Bronchial epithelial cell (primary cell): ENCODE results near the gene SUPT3H. TPM values are rescaled to one million over a fixed set of nuclear protein-coding genes. Genes with fewer than 3 reads are reported as not detected.

Experiments
- DNase-seq: peaks from one replicate; pipeline ENCODE4 v3.0.0-alpha.2; 2010; ENCODE audit warnings: low read depth
- FAIRE-seq: peaks from 2 replicates; lab custom pipeline; 2011; peaks lifted over from hg19 to GRCh38; lab: Jason Lieb, UNC
- H3K27me3 ChIP-seq: 2 replicates; pipeline ENCODE4 v1.5.1; 2011; ENCODE audit warnings: low read length; ENCODE audit not compliant: control insufficient read depth, insufficient read depth
- H3K36me3 ChIP-seq: 2 replicates; pipeline ENCODE4 v1.5.1; 2011; ENCODE audit warnings: low read length; ENCODE audit not compliant: control insufficient read depth, insufficient read depth
- H3K4me3 ChIP-seq: 2 replicates; pipeline ENCODE4 v1.5.1; 2011; ENCODE audit warnings: mild to moderate bottlenecking, low read depth, low read length, control low read depth
- total RNA-seq: library from RNA; depleted of rRNA; stranded (reverse); fragments of >200 nt; gene quantifications from 2 replicates; pipeline ENCODE4 v1.2.1, GENCODE V29; 2014
- TF ChIP-seq, protein P1 (sequence below): IDR thresholded peaks from 2 replicates; pipeline ENCODE4 v1.5.1; 2011; ENCODE audit warnings: mild to moderate bottlenecking, moderate library complexity, low read length, control low read depth, inconsistent platforms; ENCODE audit not compliant: insufficient read depth, severe bottlenecking

Gene SUPT3H
- total RNA-seq, 1 donor from 2014 or later = 12.9 TPM

DNA sequence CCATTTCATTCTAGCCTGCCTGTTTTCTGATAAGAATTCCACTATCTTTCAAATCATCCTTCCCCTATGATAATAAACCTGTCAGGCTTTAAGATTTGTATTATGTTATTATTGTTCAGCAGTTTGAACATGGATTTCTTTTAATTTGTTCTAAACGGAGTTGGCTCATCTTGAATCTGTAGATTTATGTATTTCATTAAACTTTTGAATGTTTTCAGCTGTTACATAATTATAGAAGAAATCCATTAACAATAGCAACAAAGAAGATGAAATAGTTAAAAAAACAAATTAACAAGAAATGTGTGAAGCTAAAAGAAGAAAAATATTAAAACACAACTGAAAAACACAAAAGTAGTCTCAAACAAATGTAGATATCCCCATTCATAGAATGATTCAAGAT lies 273.3 kb downstream of the SUPT3H start:
- Histone ChIP-seq H3K27me3 (no peaks in the 10 kb centered on the region), H3K4me3 (no peak overlapping the region), H3K36me3 (no peaks in the 10 kb centered on the region)
- TF ChIP-seq, protein P1, sequence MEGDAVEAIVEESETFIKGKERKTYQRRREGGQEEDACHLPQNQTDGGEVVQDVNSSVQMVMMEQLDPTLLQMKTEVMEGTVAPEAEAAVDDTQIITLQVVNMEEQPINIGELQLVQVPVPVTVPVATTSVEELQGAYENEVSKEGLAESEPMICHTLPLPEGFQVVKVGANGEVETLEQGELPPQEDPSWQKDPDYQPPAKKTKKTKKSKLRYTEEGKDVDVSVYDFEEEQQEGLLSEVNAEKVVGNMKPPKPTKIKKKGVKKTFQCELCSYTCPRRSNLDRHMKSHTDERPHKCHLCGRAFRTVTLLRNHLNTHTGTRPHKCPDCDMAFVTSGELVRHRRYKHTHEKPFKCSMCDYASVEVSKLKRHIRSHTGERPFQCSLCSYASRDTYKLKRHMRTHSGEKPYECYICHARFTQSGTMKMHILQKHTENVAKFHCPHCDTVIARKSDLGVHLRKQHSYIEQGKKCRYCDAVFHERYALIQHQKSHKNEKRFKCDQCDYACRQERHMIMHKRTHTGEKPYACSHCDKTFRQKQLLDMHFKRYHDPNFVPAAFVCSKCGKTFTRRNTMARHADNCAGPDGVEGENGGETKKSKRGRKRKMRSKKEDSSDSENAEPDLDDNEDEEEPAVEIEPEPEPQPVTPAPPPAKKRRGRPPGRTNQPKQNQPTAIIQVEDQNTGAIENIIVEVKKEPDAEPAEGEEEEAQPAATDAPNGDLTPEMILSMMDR = no peak
- DNase-seq (no peak), FAIRE-seq (no peak)

DNA sequence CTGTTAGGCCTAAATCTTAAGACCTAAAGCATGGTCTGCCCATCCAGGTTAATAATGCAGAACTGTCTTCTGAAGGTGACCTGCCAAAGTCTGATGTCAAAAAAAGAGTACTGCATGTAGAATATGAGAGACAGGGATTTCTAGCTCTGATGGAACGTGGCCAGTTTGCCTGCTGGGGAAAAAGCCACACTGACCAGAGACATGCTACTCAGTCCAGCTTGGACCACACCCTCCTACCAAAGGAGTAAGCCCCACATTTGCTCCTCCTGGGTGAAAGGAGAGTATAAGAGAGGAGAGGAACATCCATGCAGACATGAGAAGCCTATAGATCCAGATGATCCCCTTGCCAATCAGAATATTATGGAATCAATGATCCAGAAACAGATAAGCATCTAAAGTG lies 279.5 kb downstream of the SUPT3H start:
- TF ChIP-seq, protein P1 = no peak
- H3K4me3 ChIP-seq = no peak overlapping the region
- H3K36me3 ChIP-seq = no peaks in the 10 kb centered on the region
- FAIRE-seq = no peak
- H3K27me3 ChIP-seq = no peaks in the 10 kb centered on the region
- no peak for DNase-seq

DNA sequence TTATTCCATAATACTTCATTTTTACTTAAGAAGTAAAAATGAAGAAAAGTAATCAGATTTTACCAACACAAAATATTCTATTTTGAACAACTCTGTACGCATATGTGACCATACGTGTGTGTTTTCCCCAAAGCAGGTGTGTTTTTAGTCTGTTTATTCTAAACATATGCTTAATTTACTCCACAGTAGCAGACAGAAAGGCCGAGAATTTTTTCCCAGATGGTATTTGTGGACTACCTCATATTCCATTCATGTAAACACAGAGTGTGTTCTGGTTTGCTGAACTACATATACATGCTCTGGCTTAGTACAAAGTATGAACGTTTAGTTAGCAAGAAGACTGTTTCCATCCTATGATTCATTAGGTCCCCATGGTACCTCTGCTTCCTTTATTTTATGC lies 282.9 kb downstream of the SUPT3H start:
- FAIRE-seq (no peak), DNase-seq (no peak)
- TF ChIP-seq, protein P1 = no peak
- Histone ChIP-seq H3K27me3 (no peaks in the 10 kb centered on the region), H3K4me3 (no peak overlapping the region), H3K36me3 (no peaks in the 10 kb centered on the region)

DNA sequence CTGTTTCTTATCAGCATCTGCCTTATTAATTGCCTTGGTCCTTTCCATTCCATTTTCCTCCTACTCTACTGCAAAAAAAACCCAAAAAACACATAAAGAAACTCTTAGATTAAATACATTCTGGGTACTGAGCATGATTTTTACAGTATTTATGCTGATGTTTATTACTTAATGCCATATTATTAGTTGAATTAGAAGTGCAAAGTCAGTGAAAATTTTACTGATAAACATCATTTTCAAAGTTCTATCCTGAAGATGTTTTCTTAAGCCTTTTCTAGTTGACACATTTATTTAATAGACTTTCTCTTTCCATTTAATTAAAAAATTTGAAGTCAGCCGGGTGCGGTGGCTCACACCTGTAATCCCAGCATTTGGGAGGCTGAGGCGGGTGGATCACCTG lies 285.6 kb downstream of the SUPT3H start:
- H3K36me3 ChIP-seq = no peaks in the 10 kb centered on the region
- TF ChIP-seq, protein P1 = no peak
- H3K4me3 ChIP-seq = no peak overlapping the region
- FAIRE-seq (no peak), DNase-seq (no peak)
- H3K27me3 ChIP-seq = no peaks in the 10 kb centered on the region

DNA sequence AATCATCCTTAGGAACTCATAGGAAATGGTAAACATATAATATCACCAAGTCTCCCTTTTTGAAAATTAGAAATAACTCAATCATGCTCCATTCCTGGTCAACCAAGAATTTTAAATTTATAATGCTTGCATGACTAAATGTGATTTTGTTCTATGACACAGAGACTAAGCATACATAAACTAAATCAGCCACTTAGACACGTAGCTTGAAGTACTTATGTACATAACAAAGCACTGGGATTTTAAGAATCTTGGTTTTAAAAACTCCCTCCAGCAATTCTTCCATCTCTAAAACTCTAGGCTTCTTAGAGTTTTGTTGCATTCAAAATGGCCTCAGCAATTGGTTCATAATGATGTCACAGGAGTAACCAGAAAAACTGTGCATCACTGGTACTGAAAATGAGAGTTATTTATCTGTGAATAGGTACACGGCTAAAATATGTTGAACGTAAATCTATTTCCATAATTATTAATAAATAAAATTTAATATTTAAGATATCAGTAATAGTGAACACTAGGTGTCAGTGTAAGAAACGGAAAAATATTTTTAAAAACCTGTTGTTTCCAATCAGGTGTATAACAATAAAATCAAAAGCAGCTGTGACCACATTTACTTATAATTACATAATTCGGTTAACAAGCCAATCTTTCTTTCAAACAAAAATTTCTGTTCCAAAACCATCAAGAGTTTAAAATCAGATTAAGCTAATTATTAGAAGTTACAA lies 291.2 kb downstream of the SUPT3H start:
- no peaks in the 10 kb centered on the region for H3K27me3 ChIP-seq
- FAIRE-seq (no peak), DNase-seq (peak; percentile 29)
- no peak overlapping the region for H3K4me3 ChIP-seq
- TF ChIP-seq, protein P1 = no peak
- H3K36me3 ChIP-seq = no peaks in the 10 kb centered on the region

DNA sequence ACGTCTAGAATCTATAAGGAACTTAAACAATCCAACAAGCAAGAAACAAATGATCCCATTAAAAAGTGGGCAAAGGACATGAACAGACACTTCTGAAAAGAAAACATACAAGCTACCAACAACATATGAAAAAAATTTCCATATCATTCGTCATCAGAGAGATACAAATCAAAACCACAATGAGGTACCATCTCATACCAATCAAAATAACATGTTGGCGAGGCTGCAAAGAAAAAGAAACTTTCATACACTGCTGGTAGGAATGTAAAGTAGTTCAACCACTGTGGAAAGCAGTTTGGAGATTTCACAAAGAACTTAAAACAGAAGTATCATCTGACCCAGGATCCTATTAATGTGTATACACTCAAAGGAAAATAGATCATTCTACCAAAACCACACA lies 293.5 kb downstream of the SUPT3H start:
- TF ChIP-seq, protein P1 = no peak
- Histone ChIP-seq H3K36me3 (no peaks in the 10 kb centered on the region), H3K4me3 (no peak overlapping the region), H3K27me3 (no peaks in the 10 kb centered on the region)
- FAIRE-seq (no peak), DNase-seq (no peak)
